Lung (tissue), 12 donors: ENCODE measurements around the gene GHDC. TPM values are rescaled to one million over a fixed set of nuclear protein-coding genes. Genes with fewer than 3 reads are reported as not detected.
"Not testable (repeated sequence)": the region's sequence is repeated elsewhere in the genome, so short reads cannot be mapped to it uniquely, and the experiment has no call there.

Experiments
- ATAC-seq: fragments of 200-7000 bp; cut with Tn5 transposase; one replicate; pipeline ENCODE4 v1.9.1; 2020; ENCODE audit warnings: moderate number of reproducible peaks; ENCODE audit not compliant: insufficient read depth, low FRiP score
- DNase-seq, 3 donors: peaks; one replicate each; pipeline ENCODE4 v3.0.0-alpha.2; 2013 to 2017
- H3K27ac ChIP-seq, 2 donors: one replicate each; pipeline ENCODE4 v1.5.1; 2013; ENCODE audit warnings: mild to moderate bottlenecking in 2 of 2, moderate library complexity in 2 of 2, control low read depth in 1 of 2, inconsistent platforms in 1 of 2, low read depth in 1 of 2, low read length in 1 of 2
- H3K27me3 ChIP-seq, 3 donors: one replicate each; pipeline ENCODE4 v1.5.1; 2013; ENCODE audit warnings: low read length in 2 of 3; ENCODE audit not compliant: control insufficient read depth in 3 of 3, insufficient read depth in 3 of 3
- H3K36me3 ChIP-seq, 4 donors: one replicate each; pipeline ENCODE4 v1.5.1; 2013; ENCODE audit warnings: low read length in 4 of 4, mild to moderate bottlenecking in 1 of 4, moderate library complexity in 1 of 4; ENCODE audit not compliant: control insufficient read depth in 4 of 4, insufficient read depth in 4 of 4
- H3K4me1 ChIP-seq, 5 donors: one replicate each; pipeline ENCODE4 v1.5.1; 2013; ENCODE audit warnings: low read length in 5 of 5, mild to moderate bottlenecking in 2 of 5, moderate library complexity in 1 of 5; ENCODE audit not compliant: control insufficient read depth in 5 of 5, insufficient read depth in 5 of 5
- H3K4me3 ChIP-seq: one replicate; pipeline ENCODE4 v1.5.1; 2013; ENCODE audit warnings: mild to moderate bottlenecking, control low read depth, moderate library complexity
- H3K9ac ChIP-seq, 2 donors: one replicate each; pipeline ENCODE4 v1.5.1; 2013; ENCODE audit warnings: low read length in 2 of 2, control low read depth in 1 of 2; ENCODE audit not compliant: insufficient read depth in 1 of 2
- H3K9me3 ChIP-seq, 4 donors: one replicate each; pipeline ENCODE4 v1.5.1; 2013; ENCODE audit warnings: low read length in 3 of 4, mild to moderate bottlenecking in 1 of 4, moderate library complexity in 1 of 4; ENCODE audit not compliant: control insufficient read depth in 4 of 4, insufficient read depth in 3 of 4
- CTCF ChIP-seq: IDR thresholded peaks from 2 replicates; pipeline ENCODE4 v1.5.1; 2012; ENCODE audit warnings: mild to moderate bottlenecking; ENCODE audit errors: control extremely low read depth, extremely low read depth
- WGBS, 2 donors: extraction: QIAGEN DNeasy Blood & Tissue Kit; methylation state at CpG; one replicate each; pipeline ENCODE4 v1.1.7; 2013; 5-methylcytosine and 5-hydroxymethylcytosine counted together
- polyA plus RNA-seq, 2 donors: library from polyadenylated mRNA; stranded (reverse); fragments of 200-250 nt; gene quantifications; one replicate each; pipeline ENCODE4 v1.2.1, GENCODE V29; 2013
- total RNA-seq, 2 donors: library from RNA; depleted of rRNA in 1 of 2; stranded (reverse); fragments of >200 nt in 1 of 2; gene quantifications; one replicate each; pipeline ENCODE4 v1.2.1, GENCODE V29; 2014 to 2021
- donor health status: control.
- donor health status: control.
- donor health status: Bipolar disorder and iron deficiency.
- donor health status: healthy.
- donor health status: DM: yes; HTN: yes; CAD: no.

Gene GHDC
- total and polyA plus RNA-seq, 4 donors, result 17.2 to 33.3 (median 22.6) TPM

GRCh38 chr17:42188749-42189650 lies 5.3 kb downstream of the GHDC start:
- H3K4me1 ChIP-seq, result peaks cover 0 to 14% (median 0%) of the 10 kb centered on the region in 5 donors

GRCh38 chr17:42187833-42188232 lies 6.5 kb downstream of the GHDC start:
- DNase-seq (no peak), ATAC-seq (no peak)
- Histone ChIP-seq H3K27me3 (peaks cover 0 to 10% (median 4%) of the 10 kb centered on the region in 3 donors), H3K4me3 (no peak overlapping the region), H3K9me3 (no peaks in the 10 kb centered on the region), H3K4me1 (peaks cover 0 to 11% (median 0%) of the 10 kb centered on the region in 5 donors), H3K27ac (no peak overlapping the region), H3K9ac (no peak overlapping the region), H3K36me3 (peaks cover 0 to 13% (median 0%) of the 10 kb centered on the region in 4 donors)
- 76 to 85% methylated on average over 2 of the region's 2 CpGs for WGBS, 2 donors
- TF ChIP-seq CTCF, result no peak

More at GRCh38 chr17:42188749-42189650, 5.3 kb downstream of the GHDC start:
- Histone ChIP-seq H3K36me3 (peaks cover 0 to 13% (median 0%) of the 10 kb centered on the region in 4 donors), H3K9ac (no peak overlapping the region), H3K27me3 (peaks cover 0 to 5% (median 0%) of the 10 kb centered on the region in 3 donors), H3K4me3 (no peak overlapping the region), H3K27ac (no peak overlapping the region), H3K9me3 (no peaks in the 10 kb centered on the region)
- no peak for DNase-seq
- TF ChIP-seq CTCF, result no peak
- WGBS, 2 donors, result 55 to 76% methylated on average over 19 of the region's 19 CpGs
- ATAC-seq, result no peak

- H3K4me3 ChIP-seq, H3K27ac ChIP-seq, H3K36me3 ChIP-seq, H3K9me3 ChIP-seq, H3K9ac ChIP-seq, DNase-seq, ATAC-seq: not testable (repeated sequence)
- 63 to 81% methylated on average over 4 to 5 of the region's 5 CpGs for WGBS, 2 donors
- H3K4me1 ChIP-seq, result peaks cover 0 to 14% (median 0%) of the 10 kb centered on the region in 5 donors
- peaks cover 0 to 24% (median 19%) of the 10 kb centered on the region in 3 donors for H3K27me3 ChIP-seq
These were observed 8.1 kb downstream of the GHDC start for GRCh38 chr17:42186191-42186590.

GRCh38 chr17:42185621-42185930 lies 8.7 kb downstream of the GHDC start:
- no peak overlapping the region for H3K27ac ChIP-seq
- H3K9me3 ChIP-seq, result no peaks in the 10 kb centered on the region
- no peak overlapping the region for H3K4me3 ChIP-seq
- DNase-seq (no peak), ATAC-seq (no peak)
- no peak overlapping the region for H3K9ac ChIP-seq
- 77 to 94% methylated on average over 7 of the region's 7 CpGs for WGBS, 2 donors
- H3K4me1 ChIP-seq, result peaks cover 0 to 20% (median 0%) of the 10 kb centered on the region in 5 donors
- H3K36me3 ChIP-seq, result peaks cover 0 to 3% (median 0%) of the 10 kb centered on the region in 4 donors
- no peak for TF ChIP-seq CTCF
- H3K27me3 ChIP-seq, result peaks cover 0 to 26% (median 20%) of the 10 kb centered on the region in 3 donors
